K562 (cell line): Measurements from ENCODE around the gene CNPPD1. TPM values are rescaled to one million over a fixed set of nuclear protein-coding genes. Genes with fewer than 3 reads are reported as not detected.

Experiments
- KDM1A ChIP-seq, 2 experiments: fragments of 450-650 bp; IDR thresholded peaks; 2 replicates each; pipeline ENCODE4 v1.6.1; 2016; ENCODE audit warnings: mild to moderate bottlenecking in 2 of 2
- POLR2AphosphoS5 ChIP-seq: IDR thresholded peaks from 2 replicates; pipeline ENCODE4 v1.6.1; 2011; ENCODE audit warnings: mild to moderate bottlenecking, low read depth, low read length, moderate library complexity; ENCODE audit not compliant: control insufficient read depth, insufficient read depth
- RAD21 ChIP-seq, 2 experiments: fragments of 250-450 bp in 1 of 2; fragments of 450-650 bp in 1 of 2; sonication (Bioruptor Pico) in 1 of 2; formaldehyde crosslinking in 1 of 2; IDR thresholded peaks in 1 of 2; conservative IDR thresholded peaks in 1 of 2; 2 replicates each; pipeline versions ENCODE4 v1.4.0 to v1.8.0; 2020 to 2022; ENCODE audit warnings: mild to moderate bottlenecking in 2 of 2, moderate library complexity in 1 of 2
- SMARCC2 ChIP-seq: fragments of 450-650 bp; IDR thresholded peaks from 2 replicates; pipeline ENCODE4 v1.6.1; 2017; ENCODE audit warnings: antibody characterized with exemption, moderate library complexity, mild to moderate bottlenecking, low read depth
- SRF ChIP-seq, 2 experiments: fragments of 250-450, 450-650 bp in 1 of 2; sonication (Bioruptor Pico) in 1 of 2; sonication (generic) in 1 of 2; formaldehyde crosslinking; IDR thresholded peaks; 2 replicates each; pipeline versions ENCODE4 v1.5.0 to v1.5.1; 2020 to 2022; ENCODE audit warnings: mild to moderate bottlenecking in 1 of 2, missing genetic modification reagents in 1 of 2
- ZZZ3 ChIP-seq: fragments of 450-650 bp; IDR thresholded peaks from 2 replicates; pipeline ENCODE4 v1.6.1; 2016; ENCODE audit warnings: antibody characterized with exemption, mild to moderate bottlenecking, moderate library complexity
- polyA plus RNA-seq, 8 experiments: library from polyadenylated mRNA; depleted of rRNA in 4 of 8; stranded (reverse) in 5 of 8; unstranded in 3 of 8; fragments of >200 nt; fragmentation: Nextera tagmentation in 2 of 8; fragmentation: Illumina TruSeq in 1 of 8; extraction: Ambion mirVana in 2 of 8; extraction: Trizol in 1 of 8; gene quantifications; 2 replicates each; pipeline versions ENCODE4 v1.2.1 to v1.2.3, GENCODE V29; 2011 to 2014; ENCODE audit warnings: inconsistent platforms in 1 of 8, missing spikeins in 1 of 8
- total RNA-seq, 7 experiments: library from RNA; depleted of rRNA in 6 of 7; stranded (reverse); fragments of >200 nt in 6 of 7; fragmentation: Illumina TruSeq in 2 of 7; extraction: Trizol in 2 of 7; gene quantifications; 2 replicates each; pipeline versions ENCODE4 v1.2.1 to v1.2.3, GENCODE V29; 2011 to 2021; ENCODE audit warnings: low replicate concordance in 1 of 7
- TF ChIP-seq, protein P1 (sequence below), 2 experiments: fragments of 450-650 bp; formaldehyde crosslinking in 1 of 2; IDR thresholded peaks; 2 replicates each; pipeline versions ENCODE4 v1.4.0 to v1.6.1; 2014 to 2020; ENCODE audit warnings: mild to moderate bottlenecking in 2 of 2, borderline replicate concordance in 1 of 2, low read depth in 1 of 2
- TF ChIP-seq, protein P2 (sequence below), 3 experiments: IDR thresholded peaks in 2 of 3; conservative IDR thresholded peaks in 1 of 3; 2 replicates each; pipeline ENCODE4 v1.5.1; 2011 to 2012; ENCODE audit warnings: low read length in 3 of 3, mild to moderate bottlenecking in 3 of 3, control low read depth in 2 of 3, improper control_type of control experiment in 1 of 3, inconsistent platforms in 1 of 3, low read depth in 1 of 3, mixed read lengths in 1 of 3, moderate library complexity in 1 of 3; ENCODE audit not compliant: insufficient read depth in 2 of 3
- TF ChIP-seq, protein P3 (sequence below): sonication (generic); formaldehyde crosslinking; IDR thresholded peaks from 2 replicates; pipeline ENCODE4 v1.8.0; 2023; ENCODE audit warnings: missing genetic modification reagents, mild to moderate bottlenecking, borderline replicate concordance

CNPPD1 gene
- total and polyA plus RNA-seq, 9 of the 15 experiments (the other 6 are each of a cell fraction or from before 2014, with no cell fraction given): 9.9 to 53.5 (median 27.0) TPM

DNA sequence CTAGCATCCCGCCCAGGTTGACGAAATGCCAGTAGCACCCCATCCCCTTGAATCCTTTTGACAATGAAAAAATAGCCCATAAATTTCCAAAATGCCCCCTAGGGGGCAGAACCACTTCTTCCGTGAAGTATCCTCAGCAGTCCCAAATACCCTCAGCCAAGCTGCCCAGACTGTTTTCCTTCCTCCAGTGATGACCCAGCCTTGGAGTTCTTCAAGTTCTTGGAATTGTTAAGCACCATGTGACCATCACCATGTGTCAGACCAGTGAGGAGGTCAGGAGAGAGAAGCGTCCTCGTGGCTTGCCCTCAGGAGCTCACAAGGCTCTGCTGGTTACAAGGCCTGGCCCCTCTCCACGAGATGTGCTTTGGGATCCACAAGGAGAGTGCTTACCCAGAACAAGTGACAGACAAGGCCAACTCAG lies 5.5 kb downstream of the CNPPD1 start (continued):
- TF ChIP-seq, protein P1, sequence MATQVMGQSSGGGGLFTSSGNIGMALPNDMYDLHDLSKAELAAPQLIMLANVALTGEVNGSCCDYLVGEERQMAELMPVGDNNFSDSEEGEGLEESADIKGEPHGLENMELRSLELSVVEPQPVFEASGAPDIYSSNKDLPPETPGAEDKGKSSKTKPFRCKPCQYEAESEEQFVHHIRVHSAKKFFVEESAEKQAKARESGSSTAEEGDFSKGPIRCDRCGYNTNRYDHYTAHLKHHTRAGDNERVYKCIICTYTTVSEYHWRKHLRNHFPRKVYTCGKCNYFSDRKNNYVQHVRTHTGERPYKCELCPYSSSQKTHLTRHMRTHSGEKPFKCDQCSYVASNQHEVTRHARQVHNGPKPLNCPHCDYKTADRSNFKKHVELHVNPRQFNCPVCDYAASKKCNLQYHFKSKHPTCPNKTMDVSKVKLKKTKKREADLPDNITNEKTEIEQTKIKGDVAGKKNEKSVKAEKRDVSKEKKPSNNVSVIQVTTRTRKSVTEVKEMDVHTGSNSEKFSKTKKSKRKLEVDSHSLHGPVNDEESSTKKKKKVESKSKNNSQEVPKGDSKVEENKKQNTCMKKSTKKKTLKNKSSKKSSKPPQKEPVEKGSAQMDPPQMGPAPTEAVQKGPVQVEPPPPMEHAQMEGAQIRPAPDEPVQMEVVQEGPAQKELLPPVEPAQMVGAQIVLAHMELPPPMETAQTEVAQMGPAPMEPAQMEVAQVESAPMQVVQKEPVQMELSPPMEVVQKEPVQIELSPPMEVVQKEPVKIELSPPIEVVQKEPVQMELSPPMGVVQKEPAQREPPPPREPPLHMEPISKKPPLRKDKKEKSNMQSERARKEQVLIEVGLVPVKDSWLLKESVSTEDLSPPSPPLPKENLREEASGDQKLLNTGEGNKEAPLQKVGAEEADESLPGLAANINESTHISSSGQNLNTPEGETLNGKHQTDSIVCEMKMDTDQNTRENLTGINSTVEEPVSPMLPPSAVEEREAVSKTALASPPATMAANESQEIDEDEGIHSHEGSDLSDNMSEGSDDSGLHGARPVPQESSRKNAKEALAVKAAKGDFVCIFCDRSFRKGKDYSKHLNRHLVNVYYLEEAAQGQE (IDR thresholded peaks at IDR 0.05; ENCODE audit: borderline replicate concordance): peak; percentile 31; the same call in 1 of the 2 replicates
- TF ChIP-seq, protein P1 (CRISPR knock-in tag; IDR thresholded peaks at IDR 0.05; ENCODE audit: low read depth): no peak
- TF ChIP-seq KDM1A (IDR thresholded peaks at IDR 0.05) (no peak), RAD21 (CRISPR knock-in tag; conservative IDR thresholded peaks at IDR 0.05 in 1 of 2, IDR thresholded peaks at IDR 0.05 in 1 of 2) (peak; percentile 44 to 56), ZZZ3 (no peak), SRF (CRISPR knock-in tag; IDR thresholded peaks at IDR 0.05) (0 out of 4 replicates have a peak, but pooled peaks of 1 of the 2 experiments have one; percentile 23), SMARCC2 (no peak), POLR2AphosphoS5 (0 out of 2 replicates have a peak, but pooled peaks have one; percentile 26)
- TF ChIP-seq, protein P2, sequence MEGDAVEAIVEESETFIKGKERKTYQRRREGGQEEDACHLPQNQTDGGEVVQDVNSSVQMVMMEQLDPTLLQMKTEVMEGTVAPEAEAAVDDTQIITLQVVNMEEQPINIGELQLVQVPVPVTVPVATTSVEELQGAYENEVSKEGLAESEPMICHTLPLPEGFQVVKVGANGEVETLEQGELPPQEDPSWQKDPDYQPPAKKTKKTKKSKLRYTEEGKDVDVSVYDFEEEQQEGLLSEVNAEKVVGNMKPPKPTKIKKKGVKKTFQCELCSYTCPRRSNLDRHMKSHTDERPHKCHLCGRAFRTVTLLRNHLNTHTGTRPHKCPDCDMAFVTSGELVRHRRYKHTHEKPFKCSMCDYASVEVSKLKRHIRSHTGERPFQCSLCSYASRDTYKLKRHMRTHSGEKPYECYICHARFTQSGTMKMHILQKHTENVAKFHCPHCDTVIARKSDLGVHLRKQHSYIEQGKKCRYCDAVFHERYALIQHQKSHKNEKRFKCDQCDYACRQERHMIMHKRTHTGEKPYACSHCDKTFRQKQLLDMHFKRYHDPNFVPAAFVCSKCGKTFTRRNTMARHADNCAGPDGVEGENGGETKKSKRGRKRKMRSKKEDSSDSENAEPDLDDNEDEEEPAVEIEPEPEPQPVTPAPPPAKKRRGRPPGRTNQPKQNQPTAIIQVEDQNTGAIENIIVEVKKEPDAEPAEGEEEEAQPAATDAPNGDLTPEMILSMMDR (IDR thresholded peaks at IDR 0.05 in 2 of 3, conservative IDR thresholded peaks at IDR 0.05 in 1 of 3; ENCODE audit: insufficient read depth in 2 of 3, low read depth in 1 of 3, low read length in 3 of 3): peak; percentile 50 to 75 (median 72)
- TF ChIP-seq, protein P3, sequence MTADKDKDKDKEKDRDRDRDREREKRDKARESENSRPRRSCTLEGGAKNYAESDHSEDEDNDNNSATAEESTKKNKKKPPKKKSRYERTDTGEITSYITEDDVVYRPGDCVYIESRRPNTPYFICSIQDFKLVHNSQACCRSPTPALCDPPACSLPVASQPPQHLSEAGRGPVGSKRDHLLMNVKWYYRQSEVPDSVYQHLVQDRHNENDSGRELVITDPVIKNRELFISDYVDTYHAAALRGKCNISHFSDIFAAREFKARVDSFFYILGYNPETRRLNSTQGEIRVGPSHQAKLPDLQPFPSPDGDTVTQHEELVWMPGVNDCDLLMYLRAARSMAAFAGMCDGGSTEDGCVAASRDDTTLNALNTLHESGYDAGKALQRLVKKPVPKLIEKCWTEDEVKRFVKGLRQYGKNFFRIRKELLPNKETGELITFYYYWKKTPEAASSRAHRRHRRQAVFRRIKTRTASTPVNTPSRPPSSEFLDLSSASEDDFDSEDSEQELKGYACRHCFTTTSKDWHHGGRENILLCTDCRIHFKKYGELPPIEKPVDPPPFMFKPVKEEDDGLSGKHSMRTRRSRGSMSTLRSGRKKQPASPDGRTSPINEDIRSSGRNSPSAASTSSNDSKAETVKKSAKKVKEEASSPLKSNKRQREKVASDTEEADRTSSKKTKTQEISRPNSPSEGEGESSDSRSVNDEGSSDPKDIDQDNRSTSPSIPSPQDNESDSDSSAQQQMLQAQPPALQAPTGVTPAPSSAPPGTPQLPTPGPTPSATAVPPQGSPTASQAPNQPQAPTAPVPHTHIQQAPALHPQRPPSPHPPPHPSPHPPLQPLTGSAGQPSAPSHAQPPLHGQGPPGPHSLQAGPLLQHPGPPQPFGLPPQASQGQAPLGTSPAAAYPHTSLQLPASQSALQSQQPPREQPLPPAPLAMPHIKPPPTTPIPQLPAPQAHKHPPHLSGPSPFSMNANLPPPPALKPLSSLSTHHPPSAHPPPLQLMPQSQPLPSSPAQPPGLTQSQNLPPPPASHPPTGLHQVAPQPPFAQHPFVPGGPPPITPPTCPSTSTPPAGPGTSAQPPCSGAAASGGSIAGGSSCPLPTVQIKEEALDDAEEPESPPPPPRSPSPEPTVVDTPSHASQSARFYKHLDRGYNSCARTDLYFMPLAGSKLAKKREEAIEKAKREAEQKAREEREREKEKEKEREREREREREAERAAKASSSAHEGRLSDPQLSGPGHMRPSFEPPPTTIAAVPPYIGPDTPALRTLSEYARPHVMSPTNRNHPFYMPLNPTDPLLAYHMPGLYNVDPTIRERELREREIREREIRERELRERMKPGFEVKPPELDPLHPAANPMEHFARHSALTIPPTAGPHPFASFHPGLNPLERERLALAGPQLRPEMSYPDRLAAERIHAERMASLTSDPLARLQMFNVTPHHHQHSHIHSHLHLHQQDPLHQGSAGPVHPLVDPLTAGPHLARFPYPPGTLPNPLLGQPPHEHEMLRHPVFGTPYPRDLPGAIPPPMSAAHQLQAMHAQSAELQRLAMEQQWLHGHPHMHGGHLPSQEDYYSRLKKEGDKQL: no peak
